IMR-90 (cell line): ENCODE results near the gene SS18L1.

Experiments
- BHLHE40 ChIP-seq: fragments of 150-350 bp; IDR thresholded peaks from 2 replicates; pipeline ENCODE4 v1.6.1; 2016; ENCODE audit warnings: mild to moderate bottlenecking, low read depth, low read length
- CEBPB ChIP-seq: IDR thresholded peaks from 2 replicates; pipeline ENCODE4 v1.6.1; 2012; ENCODE audit warnings: low read depth, low read length, improper control_type of control experiment
- CTCF ChIP-seq: conservative IDR thresholded peaks from 2 replicates; pipeline ENCODE4 v1.5.1; 2012; ENCODE audit warnings: mild to moderate bottlenecking, low read depth, low read length, improper control_type of control experiment
- ELK1 ChIP-seq: fragments of 150-350 bp; IDR thresholded peaks from 2 replicates; pipeline ENCODE4 v1.6.1; 2016; ENCODE audit warnings: low read depth, mild to moderate bottlenecking, low read length, moderate library complexity, borderline replicate concordance
- MAFK ChIP-seq: IDR thresholded peaks from 2 replicates; pipeline ENCODE4 v1.6.1; 2012; ENCODE audit warnings: low read depth, low read length, improper control_type of control experiment
- MAZ ChIP-seq: IDR thresholded peaks from 2 replicates; pipeline ENCODE4 v1.6.1; 2012; ENCODE audit warnings: low read depth, mild to moderate bottlenecking, low read length, improper control_type of control experiment, moderate library complexity, borderline replicate concordance
- MXI1 ChIP-seq: IDR thresholded peaks from 2 replicates; pipeline ENCODE4 v1.6.1; 2012; ENCODE audit warnings: low read depth, mild to moderate bottlenecking, low read length, moderate library complexity, borderline replicate concordance
- POLR2A ChIP-seq: IDR thresholded peaks from 2 replicates; pipeline ENCODE4 v1.6.1; 2012; ENCODE audit warnings: mild to moderate bottlenecking, low read depth, low read length
- RAD21 ChIP-seq: IDR thresholded peaks from 2 replicates; pipeline ENCODE4 v1.6.1; 2012; ENCODE audit warnings: low read length, improper control_type of control experiment
- RCOR1 ChIP-seq: IDR thresholded peaks from 2 replicates; pipeline ENCODE4 v1.6.1; 2012; ENCODE audit warnings: mild to moderate bottlenecking, low read length, improper control_type of control experiment; ENCODE audit not compliant: insufficient replicate concordance
- RFX5 ChIP-seq: IDR thresholded peaks from 2 replicates; pipeline ENCODE4 v1.8.0; 2012; ENCODE audit warnings: low read depth, mild to moderate bottlenecking, low read length, moderate library complexity
- USF2 ChIP-seq: fragments of 150-350 bp; IDR thresholded peaks from 2 replicates; pipeline ENCODE4 v1.6.1; 2017; ENCODE audit warnings: mild to moderate bottlenecking, antibody characterized with exemption, low read length, low read depth

- TF ChIP-seq CTCF: no peak
- no peak for TF ChIP-seq CEBPB
- TF ChIP-seq RFX5: no peak
- no peak for TF ChIP-seq POLR2A
- TF ChIP-seq MXI1: no peak
- TF ChIP-seq BHLHE40: no peak
- TF ChIP-seq MAZ: no peak
- no peak for TF ChIP-seq ELK1
- TF ChIP-seq RAD21: no peak
- TF ChIP-seq USF2: no peak
- no peak for TF ChIP-seq RCOR1
- TF ChIP-seq MAFK: no peak
Observed at GRCh38 chr20:62216636-62217566, 73.3 kb downstream of the SS18L1 start.
